HG03457 (cell line): Measurements from ENCODE around the gene TBL2.
A peak's percentile ranks its signal among the peaks of the same experiment; 100 is the strongest.
"Not testable (repeated sequence)": the region's sequence is repeated elsewhere in the genome, so short reads cannot be mapped to it uniquely, and the experiment has no call there.

Experiments used
- ATAC-seq: cut with Tn5 transposase; IDR thresholded peaks from one replicate; pipeline ENCODE4 v1.9.1; 2021; ENCODE audit warnings: moderate number of reproducible peaks; ENCODE audit not compliant: unreplicated experiment

TBL2 gene

DNA sequence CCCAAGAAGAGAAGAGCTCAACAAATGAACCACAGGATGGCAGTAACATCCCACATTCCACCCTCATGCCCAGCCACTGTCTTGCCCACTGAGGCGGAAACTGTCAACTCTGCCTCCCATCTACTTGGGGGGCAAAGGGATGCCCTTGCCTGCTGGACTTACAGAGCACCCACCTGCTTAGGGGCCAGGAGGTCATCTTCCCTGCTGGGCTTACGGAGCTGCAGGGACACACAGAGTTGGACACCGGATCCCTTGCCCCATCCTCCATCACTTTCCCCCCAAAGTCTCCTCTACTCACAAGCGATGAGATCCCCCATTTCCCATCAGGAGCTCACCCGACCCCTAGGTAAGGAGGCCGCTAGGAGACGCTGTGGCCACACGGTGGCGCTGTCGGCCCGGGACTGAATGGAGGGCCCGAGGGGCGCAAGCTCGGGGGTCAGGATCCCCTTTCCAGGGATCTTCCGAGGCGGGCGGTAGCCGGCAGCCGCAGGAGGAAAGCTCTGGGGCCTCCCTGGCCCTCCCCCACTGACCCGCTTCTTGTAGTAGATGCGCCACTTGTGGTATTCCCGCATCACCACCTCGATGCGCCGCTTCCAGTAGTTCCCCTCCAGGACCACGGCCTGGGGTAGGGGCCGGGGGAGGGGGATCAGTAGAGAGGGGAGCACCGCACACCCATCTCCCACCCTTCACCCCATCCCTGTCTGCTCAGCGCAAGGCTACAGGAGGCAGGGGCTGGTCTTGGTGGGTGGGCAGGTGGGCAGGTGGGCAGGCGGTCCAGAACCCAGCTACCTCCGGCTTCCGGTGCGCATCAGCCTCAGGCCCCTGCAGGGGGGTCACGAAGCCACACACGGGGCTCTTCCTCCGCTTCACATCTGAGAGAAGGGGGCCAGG, 28.7 kb upstream of the TBL2 start:
- ATAC-seq = no peak

DNA sequence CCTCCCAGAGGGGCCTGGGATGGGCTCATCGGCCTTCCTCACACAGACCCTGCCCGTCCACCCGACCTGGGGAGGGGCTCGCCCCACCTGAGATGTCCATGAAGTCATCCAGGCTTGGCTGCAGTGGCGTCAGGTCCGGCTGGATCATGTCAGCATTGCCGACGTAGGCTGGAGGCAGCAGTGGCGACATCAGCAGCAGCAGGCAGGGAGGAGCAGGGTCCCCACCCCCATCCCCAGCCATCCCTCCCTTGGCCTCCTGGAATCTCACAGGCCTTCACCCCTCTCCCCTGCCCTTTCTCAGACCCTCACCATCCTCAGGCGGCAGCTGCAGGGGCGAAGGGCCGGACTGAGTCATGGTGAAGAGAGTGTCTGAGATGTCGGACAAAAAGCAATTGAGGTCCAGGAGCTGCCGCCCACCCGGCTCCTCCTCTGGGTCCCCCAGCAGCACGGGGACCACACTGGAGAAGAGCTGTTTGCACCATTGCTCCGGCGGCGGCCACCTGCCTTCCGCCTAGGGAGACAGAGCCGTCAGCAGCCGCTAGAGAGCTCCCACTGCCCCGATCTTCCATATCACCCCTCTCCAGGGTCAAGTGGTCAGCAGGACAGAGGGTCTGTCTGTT, 27.3 kb upstream of the TBL2 start:
- no peak for ATAC-seq

- no peak for ATAC-seq
These were observed 24.6 kb upstream of the TBL2 start for GRCh38 chr7:73602721-73603651.

DNA sequence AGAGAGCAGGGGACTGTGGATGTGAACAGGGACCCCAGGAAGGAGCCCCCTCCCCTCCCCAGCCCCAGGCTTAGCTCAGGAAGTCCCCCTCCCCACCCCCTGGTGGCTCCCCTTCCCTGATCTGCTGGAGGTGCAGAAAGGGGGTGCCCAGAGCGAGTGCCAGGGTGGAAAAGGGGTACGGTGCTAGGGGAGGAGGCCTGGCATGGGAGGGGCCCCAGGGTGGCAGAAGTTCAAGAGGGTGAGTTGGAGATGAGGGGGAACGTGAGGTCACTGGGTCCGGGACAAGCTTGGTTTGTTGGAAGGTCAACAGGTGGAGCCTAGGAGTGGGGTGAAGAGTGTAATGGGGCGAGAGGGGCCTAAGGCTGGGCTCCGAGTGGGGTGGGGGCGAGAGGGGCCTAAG, 21.5 kb upstream of the TBL2 start:
- ATAC-seq = no peak

GRCh38 chr7:73599151-73599882, 20.9 kb upstream of the TBL2 start:
- ATAC-seq = no peak

- no peak for ATAC-seq
These were observed 19.8 kb upstream of the TBL2 start for GRCh38 chr7:73597978-73598782.

DNA sequence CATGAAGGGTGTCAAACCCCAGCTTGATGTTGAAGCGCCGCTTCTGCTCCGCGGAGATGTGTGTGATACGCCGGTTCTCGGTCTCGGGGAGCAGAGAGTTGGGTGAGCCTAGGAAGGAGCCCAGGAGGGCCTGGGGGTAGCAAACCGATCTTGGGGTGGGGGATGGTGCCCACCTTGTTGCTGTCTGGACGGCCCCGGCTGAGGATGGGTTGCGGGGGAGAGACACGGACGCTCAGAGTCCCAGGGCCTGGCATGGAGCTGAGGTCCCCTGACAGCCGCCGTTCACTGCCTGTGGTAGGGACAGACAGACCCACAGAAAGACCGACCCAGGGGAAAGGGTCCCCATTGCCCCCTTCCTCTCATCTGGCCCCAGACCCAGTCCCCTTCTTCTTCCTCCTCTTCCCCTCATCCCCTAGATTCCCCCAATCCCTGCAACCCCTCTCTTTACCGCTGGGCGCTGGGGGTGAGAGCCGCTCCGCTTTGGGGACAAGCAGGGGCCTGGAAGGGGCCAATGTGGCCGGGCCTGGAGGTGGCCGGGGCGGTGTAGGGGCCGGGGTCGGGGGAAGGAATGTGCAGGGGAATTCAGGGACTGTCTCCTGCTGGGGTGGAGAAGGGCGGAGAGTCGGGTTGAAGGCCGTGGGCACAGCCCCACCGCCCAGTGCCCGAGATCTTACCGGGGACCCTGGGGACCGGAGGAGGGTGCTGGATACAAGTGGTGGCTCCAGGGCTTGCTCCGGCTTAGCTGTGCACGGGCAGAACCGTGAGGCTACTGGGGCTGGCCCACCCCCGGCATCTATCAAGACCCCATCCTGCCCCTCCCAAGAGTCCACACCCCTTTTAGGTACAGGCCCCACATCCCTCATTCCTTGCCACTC, 18.0 kb upstream of the TBL2 start:
- ATAC-seq = no peak

GRCh38 chr7:73595358-73595757, 17.0 kb upstream of the TBL2 start:
- ATAC-seq = no peak

DNA sequence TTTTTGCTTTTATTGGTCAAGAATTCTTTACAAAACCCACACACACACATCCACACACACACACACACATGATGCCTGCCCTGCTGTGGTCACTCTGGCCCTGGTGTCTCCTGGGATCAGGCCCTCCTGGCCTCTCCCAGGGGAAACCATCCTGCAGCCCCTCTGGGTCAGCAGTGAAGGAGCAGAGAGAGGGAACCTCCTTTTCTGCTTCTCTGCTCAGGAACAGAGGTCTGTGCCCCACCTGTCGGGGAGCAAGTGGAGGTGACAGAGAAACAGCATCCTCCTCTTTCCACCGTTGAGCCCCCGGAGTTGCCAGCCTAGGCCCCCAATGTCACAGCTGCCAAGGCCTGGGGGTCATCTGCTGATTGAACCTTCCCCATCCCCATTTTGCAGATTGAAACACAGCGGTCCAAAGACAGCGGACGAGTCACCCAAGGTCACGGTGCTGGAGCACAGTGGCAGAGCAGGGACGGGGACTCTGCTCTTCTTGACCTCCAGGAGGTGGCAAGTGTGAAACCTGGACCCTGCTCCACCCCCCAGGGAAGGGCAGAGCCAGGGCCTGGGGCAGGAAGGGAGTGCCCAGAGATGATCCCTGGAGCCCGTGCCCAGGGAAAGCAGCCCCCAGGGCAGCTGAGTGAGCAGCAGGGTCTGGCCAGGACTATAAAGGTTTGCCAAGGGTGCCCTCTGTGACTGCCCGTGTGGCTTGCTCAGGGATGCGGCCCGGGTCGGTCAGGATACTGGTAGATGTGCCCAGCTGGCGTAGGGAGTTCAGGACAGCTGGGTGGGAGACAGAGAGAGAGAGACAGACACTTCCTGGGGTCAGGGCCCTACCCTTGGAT, 15.0 kb upstream of the TBL2 start:
- ATAC-seq = no peak

- no peak for ATAC-seq
These were observed 8.5 kb upstream of the TBL2 start for GRCh38 chr7:73586911-73587310.

- ATAC-seq = no peak
These were observed 6.8 kb upstream of the TBL2 start for GRCh38 chr7:73585196-73585595.

DNA sequence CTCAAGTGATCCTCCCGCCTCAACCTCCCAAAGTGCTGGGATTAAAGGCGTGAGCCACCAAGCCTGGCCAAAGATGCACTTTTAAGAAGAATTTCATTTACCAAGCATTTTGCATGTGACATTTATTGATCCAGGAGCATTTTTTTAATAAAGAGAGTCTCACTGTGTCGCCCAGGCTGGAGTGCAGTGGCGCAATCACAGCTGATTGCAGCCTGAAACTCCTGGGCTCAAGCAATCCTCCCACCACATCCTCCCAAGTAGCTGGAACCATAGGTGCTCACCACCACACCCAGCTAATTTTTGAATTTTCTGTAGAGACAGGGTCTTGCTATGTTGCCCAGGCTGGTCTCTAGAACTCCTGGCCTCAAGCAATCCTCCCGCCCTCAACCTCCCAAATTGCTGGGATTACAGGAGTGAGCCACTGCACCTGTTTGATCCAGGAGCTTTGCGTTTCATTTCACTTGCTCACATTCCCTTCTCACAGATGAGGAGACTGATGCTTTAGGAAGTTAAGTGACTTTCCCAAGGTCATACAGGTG, 4.4 kb upstream of the TBL2 start:
- ATAC-seq = no peak

- not testable (repeated sequence) for ATAC-seq
These were observed 2.6 kb upstream of the TBL2 start for GRCh38 chr7:73581006-73581405.

DNA sequence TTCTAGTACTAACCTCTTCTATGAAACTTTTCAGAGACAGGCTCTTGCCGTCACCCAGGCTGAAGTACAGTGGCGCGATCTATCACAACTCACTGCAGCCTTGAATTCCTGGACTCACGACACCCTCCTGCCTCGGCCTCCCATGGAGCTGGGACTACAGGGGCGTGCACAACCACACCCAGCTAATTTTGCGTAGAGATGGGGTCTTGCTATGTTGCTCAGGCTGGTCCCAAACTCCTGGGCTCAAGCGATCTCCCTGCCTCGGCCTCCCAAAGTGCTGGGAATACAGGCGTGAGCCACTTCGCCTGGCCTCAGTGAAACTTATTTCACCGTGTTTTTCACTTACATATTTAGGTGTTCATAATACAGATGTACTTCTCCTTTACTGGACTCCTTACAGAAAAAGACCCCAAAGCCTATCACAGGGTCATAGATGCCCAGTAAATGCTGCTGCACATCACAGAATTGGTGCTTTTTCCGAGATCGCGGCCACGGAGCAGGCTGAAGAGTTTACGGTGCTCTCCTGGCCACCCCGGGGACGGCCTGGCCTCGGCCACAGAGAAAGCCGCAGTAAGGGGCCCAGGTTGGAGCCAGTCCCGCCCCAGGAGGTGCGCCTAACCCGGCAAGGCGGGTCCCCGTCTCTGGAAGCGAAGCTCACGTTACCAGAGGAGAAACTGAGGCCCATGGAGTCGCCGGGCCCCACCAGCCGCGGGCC, 595 bp downstream of the TBL2 start:
- peak; percentile 18 for ATAC-seq

GRCh38 chr7:73573791-73574190, 4.6 kb downstream of the TBL2 start:
- ATAC-seq = no peak

GRCh38 chr7:73573276-73573675, 5.1 kb downstream of the TBL2 start:
- no peak for ATAC-seq

- ATAC-seq = no peak
These were observed 5.6 kb downstream of the TBL2 start for GRCh38 chr7:73572767-73573186.
